T-helper 2 cell treated with Interferon-gamma antibody and Interleukin-4, amounts not matched to agents 100 ng/mL and 5 ng/mL, for 36 hours (primary cell): ENCODE data around the gene AP3B1. TPM values are rescaled to one million over a fixed set of nuclear protein-coding genes. Genes with fewer than 3 reads are reported as not detected.

Source experiments
- intact Hi-C: fragments of 100-400 bp; cut with micrococcal nuclease; formaldehyde crosslinking; loops from one replicate; pipeline ENCODE4 v1.15.1; 2023
- total RNA-seq: library from RNA; stranded (reverse); gene quantifications from 2 replicates; pipeline ENCODE4 v1.2.3, GENCODE V29; 2022

Gene AP3B1, protein sequence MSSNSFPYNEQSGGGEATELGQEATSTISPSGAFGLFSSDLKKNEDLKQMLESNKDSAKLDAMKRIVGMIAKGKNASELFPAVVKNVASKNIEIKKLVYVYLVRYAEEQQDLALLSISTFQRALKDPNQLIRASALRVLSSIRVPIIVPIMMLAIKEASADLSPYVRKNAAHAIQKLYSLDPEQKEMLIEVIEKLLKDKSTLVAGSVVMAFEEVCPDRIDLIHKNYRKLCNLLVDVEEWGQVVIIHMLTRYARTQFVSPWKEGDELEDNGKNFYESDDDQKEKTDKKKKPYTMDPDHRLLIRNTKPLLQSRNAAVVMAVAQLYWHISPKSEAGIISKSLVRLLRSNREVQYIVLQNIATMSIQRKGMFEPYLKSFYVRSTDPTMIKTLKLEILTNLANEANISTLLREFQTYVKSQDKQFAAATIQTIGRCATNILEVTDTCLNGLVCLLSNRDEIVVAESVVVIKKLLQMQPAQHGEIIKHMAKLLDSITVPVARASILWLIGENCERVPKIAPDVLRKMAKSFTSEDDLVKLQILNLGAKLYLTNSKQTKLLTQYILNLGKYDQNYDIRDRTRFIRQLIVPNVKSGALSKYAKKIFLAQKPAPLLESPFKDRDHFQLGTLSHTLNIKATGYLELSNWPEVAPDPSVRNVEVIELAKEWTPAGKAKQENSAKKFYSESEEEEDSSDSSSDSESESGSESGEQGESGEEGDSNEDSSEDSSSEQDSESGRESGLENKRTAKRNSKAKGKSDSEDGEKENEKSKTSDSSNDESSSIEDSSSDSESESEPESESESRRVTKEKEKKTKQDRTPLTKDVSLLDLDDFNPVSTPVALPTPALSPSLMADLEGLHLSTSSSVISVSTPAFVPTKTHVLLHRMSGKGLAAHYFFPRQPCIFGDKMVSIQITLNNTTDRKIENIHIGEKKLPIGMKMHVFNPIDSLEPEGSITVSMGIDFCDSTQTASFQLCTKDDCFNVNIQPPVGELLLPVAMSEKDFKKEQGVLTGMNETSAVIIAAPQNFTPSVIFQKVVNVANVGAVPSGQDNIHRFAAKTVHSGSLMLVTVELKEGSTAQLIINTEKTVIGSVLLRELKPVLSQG
- 42.4 and 44.2 TPM in 2 replicates for total RNA-seq

DNA sequence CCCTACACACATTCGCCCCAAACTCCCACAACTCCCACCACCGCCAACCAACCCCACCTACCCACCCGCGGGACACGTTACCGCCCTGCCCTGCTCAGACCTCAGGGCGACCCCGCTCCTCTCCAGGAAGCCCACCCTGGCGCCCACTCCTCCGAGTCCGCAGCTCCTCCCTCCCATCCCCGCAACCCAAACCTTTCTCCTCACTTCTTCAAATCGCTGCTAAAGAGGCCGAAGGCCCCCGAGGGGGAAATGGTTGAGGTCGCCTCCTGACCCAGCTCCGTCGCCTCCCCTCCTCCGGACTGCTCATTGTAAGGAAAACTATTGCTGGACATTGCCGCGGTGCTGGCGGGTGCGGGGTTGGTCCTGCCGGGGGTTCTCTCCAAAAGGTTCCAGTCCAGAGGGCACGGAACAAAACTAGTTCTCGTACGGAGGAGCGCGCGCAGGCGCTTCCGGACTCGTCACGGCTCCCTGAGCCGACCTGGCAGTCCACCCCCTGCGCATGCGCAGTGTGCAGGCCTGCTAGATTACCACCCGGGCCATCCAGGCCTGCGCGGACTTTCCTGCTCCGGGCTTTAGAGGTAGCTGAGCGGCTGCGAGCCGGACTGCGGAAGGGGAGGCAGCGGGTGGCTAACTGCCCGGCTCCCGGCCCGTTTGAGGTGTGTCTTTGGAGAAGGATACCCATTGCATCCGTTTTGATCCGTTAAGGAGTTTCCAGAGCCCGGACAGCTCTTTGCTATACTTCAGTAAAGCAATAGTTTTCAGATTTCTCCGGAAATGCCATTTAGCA, at the start of gene AP3B1:
Gene AP3B1, minus strand, starts transcription at position 451 of the 787 bp plus-strand sequence. Its CDS starts 119 bp downstream, at position 332.
- intact Hi-C loops = loop anchor here (1.0 to 10.0 kb wide), 5 partner anchors 66 to 942 kb away; partner anchors contain the start of genes ARSB, JMY, SCAMP1 and TBCA

DNA sequence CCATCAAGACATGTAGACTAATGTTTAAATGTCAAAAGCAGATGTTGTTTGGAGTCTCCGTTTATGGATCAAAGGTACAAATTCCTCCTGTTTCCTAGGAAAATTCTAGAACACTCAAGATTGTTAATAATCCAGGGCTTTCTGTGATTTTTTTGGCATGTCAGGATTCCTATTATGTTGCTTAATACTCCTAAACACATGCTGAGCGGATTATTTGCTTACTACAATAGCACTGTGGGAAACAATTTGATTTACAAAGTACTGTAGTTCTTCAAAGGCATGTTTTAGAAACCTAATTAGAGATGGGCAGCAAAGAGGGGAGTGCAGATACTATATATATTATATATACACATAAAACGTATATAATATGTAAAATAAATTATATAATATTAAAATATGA, 46.9 kb upstream of the AP3B1 start:
- intact Hi-C loops = no loop called here

DNA sequence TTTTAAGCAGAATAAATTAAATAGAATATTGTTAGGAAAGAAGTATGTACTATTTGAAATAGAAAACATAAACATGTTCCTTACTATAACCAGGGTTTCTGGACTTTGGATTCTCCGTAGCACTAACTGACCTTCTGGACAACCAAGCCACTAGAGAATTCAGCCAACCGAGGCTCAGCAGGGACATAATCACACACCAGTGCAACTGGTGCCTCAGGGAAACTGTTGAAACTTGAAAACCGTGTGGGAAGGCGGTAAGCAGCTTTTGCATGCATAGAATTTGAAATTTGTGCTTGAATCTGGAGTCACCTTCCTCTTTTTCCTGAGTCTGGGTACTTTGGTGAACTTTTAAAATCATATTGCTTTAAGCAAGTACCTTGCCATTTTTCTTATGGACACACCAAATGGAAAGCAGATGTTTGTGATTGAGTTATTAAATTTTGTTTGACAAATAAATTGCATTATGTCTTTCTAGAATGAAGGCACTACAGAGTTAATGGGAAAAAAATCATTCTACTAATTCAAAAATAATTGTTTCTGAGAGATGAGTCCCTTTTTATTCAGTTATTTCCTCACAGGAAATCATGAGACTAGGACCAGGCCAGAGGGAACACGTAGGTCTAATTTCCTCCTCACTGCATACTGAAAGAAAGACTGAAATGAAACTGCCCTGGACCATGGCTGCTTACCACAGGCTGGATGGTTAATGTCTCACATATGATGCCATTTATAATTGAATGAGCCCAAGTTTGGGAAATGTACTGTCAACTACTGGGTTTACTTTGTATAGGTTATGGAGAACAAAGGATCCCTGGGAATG, 45.3 kb upstream of the AP3B1 start:
- intact Hi-C loops = no loop called here

DNA sequence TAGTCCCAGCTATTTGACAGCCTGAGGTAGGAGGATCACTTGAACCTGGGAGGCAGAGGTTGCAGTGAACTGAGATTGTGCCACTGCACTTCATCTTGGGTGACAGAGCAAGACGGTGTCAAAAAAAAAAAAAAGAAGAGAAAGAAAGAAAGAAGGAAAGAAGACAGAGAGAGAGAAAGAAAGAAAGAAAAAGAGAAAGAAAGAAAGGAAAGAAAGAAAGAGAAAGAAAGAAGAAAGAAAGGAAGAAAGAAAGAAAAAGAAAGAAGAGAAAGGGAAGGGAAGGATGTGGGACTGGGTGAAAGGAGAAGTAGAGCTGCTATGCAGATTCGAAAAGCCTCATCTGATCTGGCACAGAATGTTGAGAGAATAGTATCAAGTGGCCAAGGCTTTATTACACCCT, 42.2 kb upstream of the AP3B1 start:
- intact Hi-C loops = no loop called here

DNA sequence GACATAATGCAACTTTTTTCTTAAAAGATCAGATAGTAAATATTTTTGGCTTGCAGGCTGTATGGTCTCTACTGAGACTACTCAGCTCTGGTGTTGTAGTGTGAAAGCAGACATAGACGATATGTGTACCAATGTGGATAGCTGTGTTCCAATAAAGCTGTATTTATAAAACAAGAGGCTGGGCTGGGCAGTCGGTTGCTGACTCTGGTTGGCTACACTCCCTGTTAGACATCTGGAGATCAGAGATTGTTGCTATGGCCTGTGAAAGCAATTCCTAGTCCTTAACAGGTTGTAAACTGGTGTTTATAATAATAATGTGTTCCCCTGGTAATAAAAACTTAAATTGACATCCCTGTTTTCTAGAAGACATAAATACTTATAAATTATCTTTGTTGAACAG, 41.5 kb upstream of the AP3B1 start:
- intact Hi-C loops = no loop called here

DNA sequence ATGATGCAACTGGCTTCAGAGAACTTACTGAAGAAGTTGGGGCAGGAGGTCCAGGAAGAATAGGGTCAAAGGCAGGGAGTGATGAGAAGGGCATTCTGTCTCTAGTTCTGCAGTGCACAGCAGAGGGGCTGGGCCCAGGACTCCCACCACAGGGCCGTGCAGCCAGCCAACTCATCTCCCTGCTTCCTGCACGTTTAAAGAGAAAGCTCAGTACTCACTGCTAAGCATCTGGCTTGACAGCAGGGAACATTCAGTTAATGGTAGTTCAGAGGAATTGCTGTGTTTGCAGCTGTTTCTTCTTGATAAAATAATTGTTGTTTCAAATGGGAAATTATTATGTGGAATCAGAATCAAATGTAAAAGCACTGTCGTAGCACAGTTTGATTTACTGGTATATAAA, 40.3 kb upstream of the AP3B1 start:
- intact Hi-C loops = no loop called here

DNA sequence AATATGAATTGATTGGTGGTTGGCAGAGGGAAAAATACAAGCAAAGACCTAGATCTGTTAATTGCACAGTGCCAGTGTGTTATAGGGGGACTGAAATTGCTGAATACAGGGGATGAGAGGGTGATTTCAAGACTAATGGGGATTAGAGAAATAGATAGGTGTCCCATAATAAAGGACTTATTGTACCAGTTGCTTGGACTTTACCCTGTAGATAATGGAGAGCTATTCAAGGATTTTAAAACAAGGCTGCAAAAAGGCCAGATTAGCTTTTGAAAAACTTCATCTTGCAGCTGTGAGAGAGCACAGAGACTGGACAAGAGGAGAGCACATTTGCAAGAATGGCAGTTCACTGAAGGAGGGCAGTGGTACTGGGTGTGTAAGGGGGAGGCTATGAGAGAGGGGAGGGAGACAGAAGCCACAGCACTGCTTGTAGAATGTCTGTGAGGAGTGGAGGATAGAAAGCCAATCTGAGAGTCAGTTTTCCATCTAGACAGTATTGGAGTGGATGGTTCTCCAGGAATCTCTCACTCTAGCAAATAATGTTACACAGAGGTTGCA, 37.1 kb upstream of the AP3B1 start:
- intact Hi-C loops = no loop called here

DNA sequence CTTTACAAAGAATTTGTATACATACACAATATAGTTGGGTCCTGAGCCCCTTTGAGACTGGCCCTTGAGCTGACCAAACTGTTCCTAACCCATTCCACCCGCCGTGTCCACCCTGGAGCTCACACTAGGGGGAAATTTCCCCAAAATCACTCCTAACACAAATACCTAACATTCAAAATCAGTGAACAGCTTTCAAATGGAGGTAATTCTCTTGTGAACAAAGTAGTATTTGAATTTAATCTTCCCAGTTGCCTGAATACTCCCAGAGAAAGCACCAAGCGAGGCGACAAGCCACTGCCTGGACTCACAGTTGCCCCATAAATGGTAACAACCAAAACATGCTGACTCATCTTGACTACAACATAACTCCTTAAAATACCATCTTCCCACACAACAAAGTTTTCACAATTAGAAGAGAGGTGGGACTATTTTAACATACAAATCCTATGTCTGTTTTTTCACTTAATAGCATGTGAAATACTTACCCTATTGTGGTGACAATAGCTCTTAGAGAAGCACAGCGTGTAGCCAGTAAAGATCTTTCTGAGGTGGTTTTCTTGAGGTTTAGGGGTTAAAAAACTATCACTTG, 34.2 kb upstream of the AP3B1 start:
- intact Hi-C loops = loop anchor here (10.0 kb wide), 1 partner anchor 786 kb away; the partner anchor contains the start of gene BHMT

DNA sequence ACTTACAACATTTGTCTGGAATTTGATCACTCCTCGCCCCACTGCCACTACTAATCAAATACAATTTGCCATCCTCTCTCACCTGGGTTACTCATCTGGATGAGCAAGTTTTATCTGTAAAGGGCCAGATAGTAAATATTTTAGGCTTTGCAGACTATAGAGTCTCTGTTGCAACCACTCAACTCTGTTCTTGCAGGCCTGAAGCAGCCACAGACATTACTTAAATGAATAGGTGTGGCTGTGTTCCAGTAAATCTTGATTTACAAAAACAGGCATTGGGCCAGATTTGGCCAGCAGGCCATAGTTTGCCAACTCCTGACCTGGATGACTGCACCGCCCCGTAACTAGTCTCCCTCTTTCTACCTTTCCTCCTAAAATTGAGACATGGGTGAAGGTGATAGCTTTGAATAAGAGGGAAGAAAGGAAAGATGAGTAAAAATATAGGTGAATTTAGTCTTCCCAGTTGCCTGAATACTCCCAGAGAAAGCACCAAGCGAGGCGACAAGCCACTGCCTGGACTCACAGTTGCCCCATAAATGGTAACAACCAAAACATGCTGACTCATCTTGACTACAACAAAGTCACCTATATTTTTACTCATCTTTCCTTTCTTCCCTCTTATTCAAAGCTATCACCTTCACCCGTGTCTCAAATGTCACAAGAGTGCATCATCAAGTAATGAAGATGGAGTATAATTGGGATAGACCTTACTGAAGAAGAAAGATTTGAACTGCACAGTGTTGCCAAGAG, 33.4 kb upstream of the AP3B1 start:
- intact Hi-C loops = loop anchor here (10.0 kb wide), 1 partner anchor 787 kb away; the partner anchor contains the start of gene BHMT

DNA sequence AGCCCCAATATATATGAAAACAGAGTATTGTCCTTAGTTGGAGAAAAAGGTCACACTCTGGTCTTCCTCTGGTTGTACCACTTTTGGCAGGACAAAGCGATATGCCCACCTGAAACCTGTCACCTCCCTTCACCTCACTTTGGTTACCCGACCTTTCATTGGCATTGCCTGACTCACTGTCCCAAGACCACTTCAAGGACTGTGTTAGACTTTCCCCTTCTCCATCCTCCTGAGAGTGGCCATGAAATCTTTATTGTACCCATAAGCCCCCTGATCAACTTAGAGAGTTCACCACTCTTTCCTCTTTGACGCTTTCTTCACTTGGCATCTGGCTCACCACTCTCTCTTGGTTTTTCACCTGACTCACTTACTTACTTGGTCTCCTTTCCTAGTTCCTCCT, 32.4 kb upstream of the AP3B1 start:
- intact Hi-C loops = loop anchor here (10.0 kb wide), 1 partner anchor 788 kb away; the partner anchor contains the start of gene BHMT

DNA sequence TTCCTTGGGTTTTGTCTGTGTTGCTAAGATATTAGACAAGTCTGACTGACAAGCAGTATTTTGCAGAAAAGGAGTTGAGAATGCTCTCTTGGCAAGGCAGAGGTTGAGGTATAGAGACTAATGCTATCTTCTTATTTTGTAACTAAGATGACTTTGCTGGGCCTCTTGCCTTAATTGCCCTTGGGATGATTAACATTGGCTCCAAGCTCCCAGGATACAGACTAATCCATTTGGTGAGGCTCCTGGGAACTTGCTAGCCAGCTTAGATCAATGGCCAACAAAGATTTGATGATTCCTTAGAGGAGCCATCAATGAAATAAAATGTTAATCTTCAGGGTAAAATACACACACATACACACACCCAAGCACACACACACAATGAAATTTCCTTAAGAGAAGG, 28.7 kb upstream of the AP3B1 start:
- intact Hi-C loops = loop anchor here (10.0 kb wide), 1 partner anchor 792 kb away; the partner anchor contains the start of gene BHMT

DNA sequence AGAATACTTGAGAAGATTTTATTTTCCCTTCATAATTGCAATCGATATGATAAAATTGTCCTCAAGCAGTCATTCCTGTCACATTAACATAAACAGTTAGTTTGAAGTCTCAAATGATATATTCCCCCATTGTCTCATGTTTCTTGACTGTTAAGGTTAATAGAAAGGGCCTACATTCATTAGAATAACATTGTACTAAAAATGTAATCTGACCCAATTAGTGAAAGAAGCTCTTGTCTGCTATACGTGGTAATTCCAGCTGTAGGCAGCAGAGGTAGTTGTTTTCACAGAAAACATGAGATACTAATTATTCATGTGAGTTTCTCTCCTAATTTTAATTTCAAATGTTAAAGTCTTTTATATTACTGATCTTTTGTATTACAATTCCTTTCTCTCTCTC, 25.9 kb upstream of the AP3B1 start:
- intact Hi-C loops = loop anchor here (10.0 kb wide), 1 partner anchor 794 kb away; the partner anchor contains the start of gene BHMT

DNA sequence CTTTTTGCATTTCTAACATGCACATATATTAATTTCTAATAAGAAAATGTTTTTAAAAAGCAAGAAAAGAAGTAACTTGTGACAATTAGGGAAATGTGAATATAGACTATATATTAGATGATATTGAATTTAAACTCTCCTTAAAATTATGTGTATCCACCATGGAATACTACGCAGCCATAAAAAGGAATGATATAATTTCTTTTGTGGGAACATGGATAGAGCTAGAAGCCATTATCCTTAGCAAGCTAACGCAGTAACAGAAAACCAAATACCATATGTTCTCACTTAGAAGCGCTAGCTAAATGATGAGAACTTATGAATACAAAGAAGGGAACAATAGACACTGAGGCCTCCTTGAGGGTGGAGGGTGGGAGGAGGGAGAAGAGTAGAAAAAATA, 23.8 kb upstream of the AP3B1 start:
- intact Hi-C loops = no loop called here

DNA sequence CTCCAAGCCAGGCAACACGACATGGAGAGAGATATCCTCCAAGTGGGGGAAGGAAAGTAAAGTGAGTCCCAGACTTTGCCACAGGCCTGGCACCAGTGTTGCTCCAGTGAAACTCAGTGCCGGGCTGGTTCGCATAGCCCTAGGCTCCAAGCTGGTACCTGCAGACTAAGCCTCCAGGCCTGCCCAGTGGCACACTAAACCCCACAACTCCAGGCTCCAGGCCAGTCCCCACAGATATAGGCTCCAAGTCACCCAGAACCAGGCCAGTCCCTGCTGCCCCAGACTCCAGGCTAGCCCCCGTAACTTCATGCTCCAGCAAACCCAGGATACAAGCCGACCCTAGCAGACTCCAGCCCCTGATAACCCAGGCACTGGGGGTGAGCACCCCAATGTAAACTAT, 23.0 kb upstream of the AP3B1 start:
- intact Hi-C loops = no loop called here

DNA sequence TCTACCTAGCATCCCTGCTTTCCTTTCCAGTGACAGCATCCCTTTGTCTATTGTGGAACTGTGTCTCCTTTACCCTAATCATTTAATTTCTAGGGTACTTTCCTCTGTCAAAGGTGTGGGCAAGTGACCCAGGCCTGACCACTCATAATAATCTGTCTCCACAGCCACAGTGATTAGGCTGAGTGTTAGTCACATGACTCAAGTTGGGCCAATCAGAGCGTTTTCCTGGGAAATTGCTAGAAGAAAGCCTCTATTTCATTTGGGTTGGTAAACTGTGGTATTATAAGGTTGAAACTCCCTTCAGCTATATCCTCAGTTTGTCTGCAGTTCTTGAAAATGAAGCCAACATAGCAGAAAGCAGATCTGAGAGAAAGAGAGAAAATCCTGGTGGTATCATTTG, 14.2 kb upstream of the AP3B1 start:
- intact Hi-C loops = no loop called here

DNA sequence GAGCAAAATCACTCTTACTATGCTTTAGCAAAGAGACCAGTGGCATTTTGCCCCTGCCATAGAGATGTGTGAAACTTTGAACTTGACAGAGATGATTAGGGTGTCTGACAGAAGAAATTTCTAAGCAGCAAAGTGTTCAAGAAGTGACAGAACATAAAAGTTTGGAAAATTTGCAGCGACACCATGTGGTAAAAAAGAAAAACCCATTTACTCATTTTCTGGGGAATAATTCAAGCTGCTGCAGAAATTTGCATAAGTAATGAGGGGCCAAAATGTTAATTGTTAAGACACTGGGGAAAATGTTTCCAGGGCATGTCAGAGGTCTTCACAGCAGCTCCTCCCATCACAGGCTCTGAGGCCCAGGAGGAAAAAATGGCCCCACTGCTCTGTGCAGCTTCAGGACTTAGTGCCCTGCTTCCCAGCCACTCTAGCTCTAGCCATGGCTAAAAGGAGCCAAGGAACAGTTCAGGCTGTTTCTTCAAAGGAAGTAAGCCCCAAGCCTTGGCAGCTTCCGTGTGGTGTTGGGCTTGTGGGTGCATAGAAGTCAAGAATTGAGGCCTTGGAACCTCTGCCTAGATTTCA, 6.1 kb upstream of the AP3B1 start:
- intact Hi-C loops = no loop called here

DNA sequence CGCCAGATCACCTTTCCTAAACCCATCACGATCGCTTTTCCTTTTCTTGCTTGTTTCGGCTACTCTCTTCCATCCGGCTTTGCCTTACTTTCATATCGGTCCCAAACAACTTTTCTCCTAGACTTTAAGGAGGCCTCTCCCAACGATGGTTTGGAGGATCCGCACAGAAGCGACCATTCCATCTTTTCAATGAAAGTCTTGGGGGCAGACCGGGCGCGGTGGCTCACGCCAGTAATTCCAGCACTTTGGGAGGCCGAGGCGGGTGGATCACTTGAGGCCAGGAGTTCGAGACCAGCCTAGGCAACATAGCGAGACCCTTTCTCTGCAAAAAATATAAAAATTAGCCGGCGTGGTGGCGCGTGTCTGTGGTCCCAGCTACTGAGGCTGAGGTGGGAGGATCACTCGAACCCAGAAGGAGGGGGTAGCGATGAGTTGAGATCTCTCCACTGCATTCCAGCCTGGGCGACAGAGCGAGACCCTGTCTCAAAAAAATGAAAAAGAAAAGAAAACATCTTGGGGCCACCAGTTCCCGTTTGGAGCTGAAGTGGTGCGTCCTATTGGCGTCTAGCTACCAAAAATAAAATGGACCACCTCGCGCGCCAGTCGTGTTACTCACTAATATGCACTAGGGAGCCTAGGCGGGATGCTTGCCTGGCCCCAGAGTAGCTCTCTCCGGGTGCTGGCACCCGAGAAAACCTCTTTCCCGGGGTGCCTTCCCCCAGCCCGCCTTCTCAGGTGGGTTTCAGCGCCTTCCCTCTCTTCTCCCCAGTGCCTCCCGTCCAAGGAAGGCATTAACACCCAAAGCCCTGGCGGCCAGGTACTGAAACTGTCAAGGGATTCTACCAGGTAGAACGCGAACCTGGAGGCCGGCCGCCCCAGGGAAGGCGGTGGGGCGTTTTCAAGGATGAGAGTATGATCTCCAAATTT, 800 bp upstream of the AP3B1 start:
- intact Hi-C loops = loop anchor here (2.0 to 10.0 kb wide), 2 partner anchors 690 to 942 kb away; partner anchors contain the start of genes ARSB and JMY
